Raji (cell line): ENCODE results near the gene COL15A1.

Experiments
- POLR2A ChIP-seq: IDR thresholded peaks from 2 replicates; pipeline ENCODE4 v1.6.1; 2011; ENCODE audit warnings: low read depth, low read length, control low read depth; ENCODE audit not compliant: insufficient read depth

The COL15A1 gene

GRCh38 chr9:99075246-99075912, 131.7 kb downstream of the COL15A1 start:
- no peak for TF ChIP-seq POLR2A

- TF ChIP-seq POLR2A: no peak
These were observed 132.3 kb downstream of the COL15A1 start for GRCh38 chr9:99076030-99076429.

DNA sequence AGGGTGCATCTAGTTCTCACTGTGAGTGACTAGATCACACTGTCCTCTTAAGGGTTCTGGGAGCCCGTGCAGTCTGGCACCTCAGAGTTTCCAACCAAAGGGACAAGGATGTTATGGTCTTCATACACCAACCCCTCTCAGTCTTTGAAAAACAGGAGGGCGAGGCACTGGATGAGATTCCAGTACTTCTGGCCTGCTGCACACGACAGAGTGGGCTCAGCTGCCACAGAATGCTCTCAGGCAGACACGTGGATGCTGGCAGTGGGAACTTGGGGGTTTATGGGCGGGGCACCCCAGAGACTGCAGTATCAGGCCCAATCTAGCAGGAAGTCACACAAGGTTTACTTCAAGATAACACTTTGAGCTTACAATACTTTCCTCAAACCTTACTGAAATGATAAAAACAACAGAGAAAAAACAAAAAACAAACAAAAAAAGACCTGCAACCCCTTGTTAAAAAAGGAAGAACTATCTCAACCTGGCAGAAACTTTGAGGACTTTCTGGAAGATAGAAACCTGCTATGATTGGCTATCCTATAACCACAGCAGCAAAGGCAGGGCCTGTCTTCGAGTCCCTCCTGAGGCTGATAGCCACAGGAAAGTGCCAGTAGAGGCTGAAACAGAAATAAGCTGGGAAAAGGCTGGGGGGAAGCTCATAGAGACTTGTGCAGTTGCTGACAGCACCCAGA, 132.9 kb downstream of the COL15A1 start:
- no peak for TF ChIP-seq POLR2A

GRCh38 chr9:99078717-99079116, 135.0 kb downstream of the COL15A1 start:
- TF ChIP-seq POLR2A: no peak

GRCh38 chr9:99079542-99079941, 135.8 kb downstream of the COL15A1 start:
- TF ChIP-seq POLR2A: no peak

DNA sequence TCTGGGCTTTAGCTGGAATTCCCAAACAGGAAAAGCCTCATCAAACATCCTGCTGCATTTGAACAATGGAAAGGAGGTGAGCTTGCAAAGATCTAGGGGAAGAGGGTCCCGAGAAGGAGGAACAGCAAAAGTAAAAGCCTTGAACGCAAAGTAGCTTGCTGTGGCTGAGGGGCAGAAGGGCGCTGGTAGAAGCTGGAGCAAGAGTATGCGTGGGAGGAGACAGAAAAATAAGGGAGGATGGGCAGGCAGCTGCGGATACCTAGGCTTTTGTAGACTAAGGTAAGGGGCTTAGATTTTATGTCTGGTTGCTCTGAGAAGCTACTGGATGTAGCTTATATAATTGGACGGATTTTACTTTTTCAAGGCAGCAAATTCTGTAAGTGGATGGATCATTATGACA, 139.3 kb downstream of the COL15A1 start:
- TF ChIP-seq POLR2A: no peak

DNA sequence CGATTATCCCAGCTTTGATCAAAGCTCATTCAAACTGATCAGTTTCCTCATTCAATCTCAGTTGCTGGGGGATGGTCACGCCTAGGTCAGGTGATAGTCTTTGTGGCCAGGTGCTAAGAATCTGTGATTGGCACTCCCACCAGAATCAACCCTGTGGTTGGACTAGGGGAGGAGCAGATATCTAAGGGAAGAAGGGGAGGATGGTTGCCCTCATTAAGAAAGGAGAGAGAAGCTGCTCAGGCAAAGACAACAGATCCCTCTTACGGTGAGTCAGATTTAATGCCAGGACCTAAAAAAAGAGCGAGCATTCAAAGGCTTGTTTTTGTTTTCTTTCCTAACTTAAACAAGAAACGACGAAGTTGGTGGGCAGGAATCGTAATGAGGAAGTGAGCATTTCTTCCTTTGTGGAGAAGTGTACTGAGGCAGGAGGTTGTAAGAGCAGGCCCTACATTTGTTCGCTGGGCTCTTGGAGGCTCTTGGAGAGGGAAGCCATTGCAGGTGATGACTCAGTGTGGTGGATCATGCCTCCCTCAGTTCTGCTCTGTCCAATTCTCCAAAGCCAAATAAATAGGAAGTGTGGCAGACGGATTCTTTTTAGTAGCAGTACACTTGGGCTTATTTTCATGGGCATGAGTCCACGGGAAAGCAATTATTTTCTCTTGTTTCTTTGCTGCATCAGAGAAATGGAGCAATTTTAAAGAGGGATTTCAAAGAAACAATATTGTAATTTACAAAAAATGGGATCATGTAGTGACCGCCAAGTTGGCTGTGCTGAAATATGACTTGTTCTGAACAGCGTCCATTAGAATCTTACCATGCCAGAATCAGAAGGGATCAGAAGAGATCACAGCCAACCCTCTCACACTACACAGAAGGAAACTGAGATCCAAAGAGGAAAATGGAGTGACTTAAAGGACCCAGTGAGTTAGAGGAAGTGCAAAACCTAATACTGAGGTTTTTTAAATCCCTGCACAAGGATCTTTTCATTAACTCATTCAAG, 142.5 kb downstream of the COL15A1 start:
- TF ChIP-seq POLR2A: no peak

- no peak for TF ChIP-seq POLR2A
These were observed 143.8 kb downstream of the COL15A1 start for GRCh38 chr9:99087462-99087861.

DNA sequence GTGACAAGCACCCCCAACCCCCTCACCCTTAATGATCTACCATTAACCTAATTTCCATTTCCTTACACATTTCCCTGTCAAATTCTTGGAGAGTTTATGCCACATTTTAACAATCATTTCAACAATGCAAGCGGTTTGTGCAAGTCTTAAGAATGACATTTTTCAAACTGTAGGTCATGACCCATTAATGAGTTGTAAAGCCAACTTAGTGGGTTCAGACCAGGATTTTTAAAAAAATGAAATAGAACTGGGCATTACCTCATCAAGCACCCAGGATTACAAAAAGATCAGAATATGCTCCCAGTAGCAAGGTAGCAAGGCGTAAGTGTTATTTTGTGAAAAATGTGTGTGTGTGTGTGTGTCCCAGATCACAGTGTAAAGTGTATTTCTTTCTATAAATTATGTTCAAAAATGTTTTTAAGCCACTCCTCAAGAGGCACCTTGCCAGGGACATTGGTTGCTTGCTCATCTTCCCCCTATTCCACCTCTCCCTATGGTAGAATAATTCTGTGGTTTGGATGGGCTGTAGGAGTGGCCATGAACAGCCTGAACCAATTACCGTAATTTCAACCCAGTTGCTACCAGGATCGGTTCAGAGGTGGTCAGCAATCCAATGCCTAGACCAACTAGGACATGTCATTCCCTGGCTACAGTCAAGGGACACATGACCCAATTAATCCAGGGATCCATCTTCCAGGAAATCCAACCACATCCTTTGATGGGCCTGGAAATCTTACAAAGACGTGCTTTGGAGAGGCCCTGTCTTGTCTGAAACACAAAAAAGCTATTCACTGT, 146.8 kb downstream of the COL15A1 start:
- TF ChIP-seq POLR2A: no peak

DNA sequence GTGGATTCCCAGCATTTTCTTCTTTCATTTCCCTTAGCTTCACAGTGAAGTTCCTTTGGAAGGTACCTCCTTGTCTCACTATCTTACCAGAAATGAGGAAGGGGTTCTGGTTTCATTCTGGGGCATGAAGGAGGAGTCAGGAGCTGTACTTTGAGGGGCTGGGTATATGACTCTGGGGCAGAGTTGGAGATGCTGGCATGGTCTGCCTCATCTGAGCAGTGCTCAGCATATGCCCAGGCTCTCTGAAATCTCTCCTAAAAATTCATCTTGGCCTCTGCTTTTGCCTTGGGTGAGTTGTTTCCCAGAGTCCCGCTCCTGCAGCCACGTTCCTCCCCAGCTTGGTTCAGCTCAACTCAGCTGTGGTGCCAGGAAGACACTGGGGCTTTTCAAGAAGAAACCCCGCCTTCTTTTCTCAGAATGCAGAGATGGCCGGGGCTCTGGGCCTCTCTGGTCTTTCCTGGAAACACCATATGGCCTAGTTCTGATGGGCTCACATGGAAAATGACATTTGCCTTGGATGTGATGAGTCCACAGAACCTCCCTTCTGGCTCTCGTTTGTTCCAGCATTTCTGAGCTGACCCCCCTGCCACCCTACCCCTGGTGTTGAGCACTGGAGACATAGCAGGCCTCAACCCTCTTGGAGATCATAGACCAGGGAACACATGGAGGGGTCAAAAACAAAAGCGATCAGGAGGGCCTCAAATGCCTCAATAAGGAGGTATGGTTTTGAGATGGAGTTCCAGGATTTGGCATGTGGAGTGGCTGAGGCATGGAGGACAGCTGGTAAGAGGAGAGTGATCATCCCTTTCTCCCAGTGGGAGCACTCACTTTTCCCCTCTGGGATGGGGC, 149.2 kb downstream of the COL15A1 start:
- no peak for TF ChIP-seq POLR2A

GRCh38 chr9:99093492-99093791, 149.7 kb downstream of the COL15A1 start:
- no peak for TF ChIP-seq POLR2A

DNA sequence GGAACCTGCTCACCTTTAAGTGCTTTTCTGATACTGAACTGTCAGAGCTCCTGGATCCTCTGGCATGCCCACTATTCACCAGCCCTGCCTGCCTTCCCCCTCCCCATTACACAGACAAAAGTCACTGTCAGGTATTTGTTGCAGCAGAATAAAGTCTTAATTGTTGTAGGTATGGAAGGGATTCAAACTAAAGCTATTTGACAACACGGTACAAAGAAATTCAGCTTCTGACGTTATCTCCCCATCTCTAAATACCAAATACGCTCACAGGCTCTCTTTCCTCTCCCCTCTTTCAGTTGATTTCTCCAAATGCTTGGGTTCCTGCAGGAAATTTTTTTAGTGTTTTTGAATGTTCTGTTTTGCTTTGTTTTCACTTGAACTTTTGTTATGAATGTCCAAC, 151.9 kb downstream of the COL15A1 start:
- no peak for TF ChIP-seq POLR2A

DNA sequence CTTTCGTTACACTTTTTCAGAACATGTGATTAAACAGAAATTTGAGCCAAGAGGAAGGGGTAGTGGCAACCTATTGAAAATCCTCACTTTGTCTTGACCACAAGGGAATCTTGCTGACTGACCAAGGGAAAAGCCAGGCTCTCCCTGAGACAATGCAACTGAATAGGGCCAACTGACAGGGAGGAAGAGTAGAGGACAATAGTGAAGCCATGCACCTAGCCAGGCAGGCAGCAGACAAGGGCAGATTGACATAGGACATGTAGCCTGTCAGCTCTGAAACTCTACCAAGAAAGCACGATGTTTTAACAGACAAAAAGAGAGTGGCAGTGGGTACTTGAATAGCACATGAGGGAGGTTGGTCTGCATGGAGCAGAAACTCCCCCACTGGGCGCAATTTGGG, 152.7 kb downstream of the COL15A1 start:
- TF ChIP-seq POLR2A: no peak

GRCh38 chr9:99101271-99101670, 157.6 kb downstream of the COL15A1 start:
- no peak for TF ChIP-seq POLR2A

GRCh38 chr9:99101812-99102211, 158.1 kb downstream of the COL15A1 start:
- no peak for TF ChIP-seq POLR2A
